ENCODE measurements around the gene EVL. TPM values are rescaled to one million over a fixed set of nuclear protein-coding genes. Genes with fewer than 3 reads are reported as not detected.
A peak's percentile ranks its signal among the peaks of the same experiment; 100 is the strongest.

The EVL gene
- total RNA-seq, 4 donors from 2014 or later: 22.8 to 86.4 (median 45.2) TPM

- DNase-seq: no peak
- H3K9me3 ChIP-seq: no peaks in the 10 kb centered on the region
- H3K27me3 ChIP-seq: no peaks in the 10 kb centered on the region
- no peak overlapping the region for H3K4me3 ChIP-seq
- H3K36me3 ChIP-seq: no peaks in the 10 kb centered on the region
- intact Hi-C loops (cut with DNase I; ENCODE audit: low total_unique reads): no loop called here
- H3K4me1 ChIP-seq: peaks cover 0 to 5% (median 0%) of the 10 kb centered on the region in 4 donors
- in situ Hi-C loops (cut with MboI; ENCODE audit: low pct_ligation_motif_present in 1 of 4, low pct_unique_long_range_greater_than_20kb in 1 of 4, low sequenced_read_pairs in 3 of 4): no loop called here
- 59 to 74% methylated on average over 4 to 8 of the region's 8 CpGs for WGBS, 2 donors (ENCODE audit: low coverage in 1 of 2)
- H3K27ac ChIP-seq: peak overlapping the region in 3 of 4 donors; percentile 6 to 12 (median 7)
- TF ChIP-seq EP300 (IDR thresholded peaks at IDR 0.05; ENCODE audit: low read depth) (no peak), POLR2AphosphoS5 (IDR thresholded peaks at IDR 0.05) (no peak), POLR2A (IDR thresholded peaks at IDR 0.05) (no peak)
- TF ChIP-seq, protein P1, sequence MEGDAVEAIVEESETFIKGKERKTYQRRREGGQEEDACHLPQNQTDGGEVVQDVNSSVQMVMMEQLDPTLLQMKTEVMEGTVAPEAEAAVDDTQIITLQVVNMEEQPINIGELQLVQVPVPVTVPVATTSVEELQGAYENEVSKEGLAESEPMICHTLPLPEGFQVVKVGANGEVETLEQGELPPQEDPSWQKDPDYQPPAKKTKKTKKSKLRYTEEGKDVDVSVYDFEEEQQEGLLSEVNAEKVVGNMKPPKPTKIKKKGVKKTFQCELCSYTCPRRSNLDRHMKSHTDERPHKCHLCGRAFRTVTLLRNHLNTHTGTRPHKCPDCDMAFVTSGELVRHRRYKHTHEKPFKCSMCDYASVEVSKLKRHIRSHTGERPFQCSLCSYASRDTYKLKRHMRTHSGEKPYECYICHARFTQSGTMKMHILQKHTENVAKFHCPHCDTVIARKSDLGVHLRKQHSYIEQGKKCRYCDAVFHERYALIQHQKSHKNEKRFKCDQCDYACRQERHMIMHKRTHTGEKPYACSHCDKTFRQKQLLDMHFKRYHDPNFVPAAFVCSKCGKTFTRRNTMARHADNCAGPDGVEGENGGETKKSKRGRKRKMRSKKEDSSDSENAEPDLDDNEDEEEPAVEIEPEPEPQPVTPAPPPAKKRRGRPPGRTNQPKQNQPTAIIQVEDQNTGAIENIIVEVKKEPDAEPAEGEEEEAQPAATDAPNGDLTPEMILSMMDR (IDR thresholded peaks at IDR 0.05): no peak
Observed at GRCh38 chr14:100019156-100019744, 46.0 kb upstream of the EVL start.

GRCh38 chr14:100020629-100021028 is 44.6 kb upstream of the EVL start:
- intact Hi-C loops (cut with DNase I; ENCODE audit: low total_unique reads): no loop called here
- in situ Hi-C loops (cut with MboI; ENCODE audit: low pct_ligation_motif_present in 1 of 4, low pct_unique_long_range_greater_than_20kb in 1 of 4, low sequenced_read_pairs in 3 of 4): no loop called here
- Histone ChIP-seq H3K27me3 (no peaks in the 10 kb centered on the region), H3K36me3 (no peaks in the 10 kb centered on the region), H3K27ac (no peak overlapping the region), H3K9me3 (no peaks in the 10 kb centered on the region), H3K4me3 (no peak overlapping the region), H3K4me1 (peaks cover 0 to 5% (median 0%) of the 10 kb centered on the region in 4 donors)
- WGBS, 2 donors (ENCODE audit: low coverage in 1 of 2): 59% methylated on average over 7 of the region's 7 CpGs
- TF ChIP-seq POLR2A (IDR thresholded peaks at IDR 0.05): no peak
- no peak for TF ChIP-seq EP300 (IDR thresholded peaks at IDR 0.05; ENCODE audit: low read depth)
- TF ChIP-seq, protein P1 (IDR thresholded peaks at IDR 0.05): no peak
- no peak for TF ChIP-seq POLR2AphosphoS5 (IDR thresholded peaks at IDR 0.05)
- DNase-seq: no peak

- Histone ChIP-seq H3K27me3 (no peaks in the 10 kb centered on the region), H3K36me3 (no peaks in the 10 kb centered on the region), H3K27ac (no peak overlapping the region), H3K9me3 (no peaks in the 10 kb centered on the region), H3K4me3 (no peak overlapping the region), H3K4me1 (peaks cover 0 to 5% (median 0%) of the 10 kb centered on the region in 4 donors)
- intact Hi-C loops (cut with DNase I; ENCODE audit: low total_unique reads) (no loop called here), in situ Hi-C loops (cut with MboI; ENCODE audit: low pct_ligation_motif_present in 1 of 4, low pct_unique_long_range_greater_than_20kb in 1 of 4, low sequenced_read_pairs in 3 of 4) (no loop called here)
- no peak for DNase-seq
- WGBS, 2 donors (ENCODE audit: low coverage in 1 of 2): 74 to 80% methylated on average over 1 to 12 of the region's 12 CpGs
- peak in 1 of 3 donors; percentile 18 for TF ChIP-seq POLR2AphosphoS5 (IDR thresholded peaks at IDR 0.05)
- no peak for TF ChIP-seq EP300 (IDR thresholded peaks at IDR 0.05; ENCODE audit: low read depth)
Observed at GRCh38 chr14:100022772-100023451, 42.3 kb upstream of the EVL start.

GRCh38 chr14:100025111-100025510 is 40.1 kb upstream of the EVL start:
- no peaks in the 10 kb centered on the region for H3K36me3 ChIP-seq
- TF ChIP-seq POLR2A (IDR thresholded peaks at IDR 0.05): no peak
- no peak for TF ChIP-seq EP300 (IDR thresholded peaks at IDR 0.05; ENCODE audit: low read depth)
- no peak for TF ChIP-seq POLR2AphosphoS5 (IDR thresholded peaks at IDR 0.05)
- TF ChIP-seq, protein P1 (IDR thresholded peaks at IDR 0.05): no peak
- intact Hi-C loops (cut with DNase I; ENCODE audit: low total_unique reads) (no loop called here), in situ Hi-C loops (cut with MboI; ENCODE audit: low pct_ligation_motif_present in 1 of 4, low pct_unique_long_range_greater_than_20kb in 1 of 4, low sequenced_read_pairs in 3 of 4) (no loop called here)
- WGBS, 2 donors (ENCODE audit: low coverage in 1 of 2): 32% methylated on average over 1 of the region's 1 CpG; no CpG with 5 or more reads in 1 of the 2 donors
- H3K27ac ChIP-seq: no peak overlapping the region
- DNase-seq: peak; percentile 17
- no peak overlapping the region for H3K4me3 ChIP-seq
- H3K27me3 ChIP-seq: peaks cover 2% of the 10 kb centered on the region
- no peaks in the 10 kb centered on the region for H3K9me3 ChIP-seq
- H3K4me1 ChIP-seq: peaks cover under 1 to 5% (median 1%) of the 10 kb centered on the region in 4 donors
